GM23338 (cell line): ENCODE data around the gene ETAA1. TPM values are rescaled to one million over a fixed set of nuclear protein-coding genes. Genes with fewer than 3 reads are reported as not detected.

Experiments
- ATAC-seq: fragments of 200-7000 bp; cut with Tn5 transposase; 3 replicates; pipeline ENCODE4 v1.9.1; 2020
- DNase-seq: peaks from one replicate; pipeline ENCODE4 v3.0.0-alpha.2; 2015; ENCODE audit warnings: low spot score
- H2AFZ ChIP-seq: fragments of 200-600 bp; sonication (generic); 2 replicates; pipeline ENCODE4 v1.8.0; 2016; ENCODE audit warnings: antibody characterized with exemption, mild to moderate bottlenecking, moderate library complexity
- H3F3A ChIP-seq: fragments of 200-600 bp; sonication (generic); replicated peaks from 2 replicates; pipeline ENCODE4 v1.8.0; 2017; ENCODE audit warnings: antibody characterized with exemption, mixed run types, low read depth
- H3K27ac ChIP-seq: fragments of 200-600 bp; sonication (generic); 2 replicates; pipeline ENCODE4 v1.6.1; 2016; ENCODE audit warnings: low read depth
- H3K27me3 ChIP-seq: fragments of 200-600 bp; sonication (generic); 2 replicates; pipeline ENCODE4 v1.8.0; 2016; ENCODE audit warnings: mild to moderate bottlenecking, mixed run types, moderate library complexity; ENCODE audit not compliant: insufficient read depth
- H3K36me3 ChIP-seq: fragments of 200-600 bp; sonication (generic); 2 replicates; pipeline ENCODE4 v1.8.0; 2016; ENCODE audit warnings: mild to moderate bottlenecking; ENCODE audit not compliant: insufficient read depth
- H3K4me1 ChIP-seq: fragments of 200-600 bp; sonication (generic); 2 replicates; pipeline ENCODE4 v1.8.0; 2016; ENCODE audit warnings: mild to moderate bottlenecking, moderate library complexity; ENCODE audit not compliant: insufficient read depth
- H3K4me2 ChIP-seq: fragments of 200-600 bp; sonication (generic); 2 replicates; pipeline ENCODE4 v1.7.1; 2017; ENCODE audit warnings: mixed run types
- H3K4me3 ChIP-seq: fragments of 200-600 bp; sonication (generic); 2 replicates; pipeline ENCODE4 v1.6.1; 2016; ENCODE audit warnings: mixed run types
- H3K79me2 ChIP-seq: fragments of 200-600 bp; sonication (generic); replicated peaks from 2 replicates; pipeline ENCODE4 v1.8.0; 2017; ENCODE audit warnings: mild to moderate bottlenecking; ENCODE audit not compliant: insufficient read depth
- H3K9me2 ChIP-seq: fragments of 200-600 bp; sonication (generic); 2 replicates; pipeline ENCODE4 v1.8.0; 2017; ENCODE audit not compliant: insufficient read depth
- H4K20me1 ChIP-seq: fragments of 200-600 bp; sonication (generic); replicated peaks from 2 replicates; pipeline ENCODE4 v1.8.0; 2017; ENCODE audit warnings: mild to moderate bottlenecking; ENCODE audit not compliant: insufficient read depth
- H3K27ac Mint-ChIP-seq: 2 replicates; pipeline ENCODE4 v1.8.0; 2020; ENCODE audit warnings: inconsistent platforms, mild to moderate bottlenecking, moderate library complexity, mixed read lengths
- H3K27me3 Mint-ChIP-seq: 3 replicates; pipeline ENCODE4 v1.8.0; 2022; ENCODE audit warnings: low read depth, mild to moderate bottlenecking, moderate library complexity, mixed read lengths, inconsistent platforms; ENCODE audit not compliant: insufficient read depth, poor library complexity
- H3K36me3 Mint-ChIP-seq: 3 replicates; pipeline ENCODE4 v1.8.0; 2021; ENCODE audit warnings: low read depth, mild to moderate bottlenecking, inconsistent platforms, moderate library complexity, mixed read lengths
- H3K4me1 Mint-ChIP-seq: 3 replicates; pipeline ENCODE4 v1.8.0; 2020; ENCODE audit warnings: mild to moderate bottlenecking, inconsistent platforms, mixed read lengths
- H3K4me3 Mint-ChIP-seq: 3 replicates; pipeline ENCODE4 v1.8.0; 2021; ENCODE audit warnings: moderate library complexity, mild to moderate bottlenecking, inconsistent platforms, mixed read lengths
- H3K9me3 Mint-ChIP-seq: 3 replicates; pipeline ENCODE4 v1.8.0; 2020; ENCODE audit warnings: moderate library complexity, mild to moderate bottlenecking, inconsistent platforms, mixed read lengths
- CREB1 ChIP-seq: fragments of 250-450 bp; sonication (Bioruptor Pico); IDR thresholded peaks from 2 replicates; pipeline ENCODE4 v1.5.0; 2020; ENCODE audit warnings: low read depth, mild to moderate bottlenecking, moderate library complexity
- CTCF ChIP-seq, 2 experiments: fragments of 200-600 bp in 1 of 2; sonication (generic) in 1 of 2; conservative IDR thresholded peaks; 2 replicates each; pipeline versions ENCODE4 v1.5.1 to v1.6.1; 2016 to 2017; ENCODE audit warnings: antibody characterized with exemption in 2 of 2, low read depth in 2 of 2, mild to moderate bottlenecking in 2 of 2, moderate library complexity in 1 of 2
- ETS1 ChIP-seq: IDR thresholded peaks from 2 replicates; pipeline ENCODE4 v1.6.1; 2016; ENCODE audit warnings: antibody characterized with exemption
- EZH2 ChIP-seq: fragments of 200-600 bp; sonication (generic); IDR thresholded peaks from one replicate; pipeline ENCODE4 v1.8.0; 2017; ENCODE audit warnings: antibody characterized with exemption, mild to moderate bottlenecking, low read depth; ENCODE audit not compliant: unreplicated experiment
- EZH2phosphoT487 ChIP-seq: fragments of 200-600 bp; sonication (generic); IDR thresholded peaks from one replicate; pipeline ENCODE4 v1.8.1; 2018; ENCODE audit warnings: antibody characterized with exemption; ENCODE audit not compliant: unreplicated experiment
- JUNB ChIP-seq: IDR thresholded peaks from one replicate; pipeline ENCODE4 v1.6.1; 2016; ENCODE audit warnings: antibody characterized with exemption; ENCODE audit not compliant: unreplicated experiment
- NANOG ChIP-seq: IDR thresholded peaks from 2 replicates; pipeline ENCODE4 v1.6.1; 2016; ENCODE audit warnings: antibody characterized with exemption, borderline replicate concordance
- POLR2AphosphoS5 ChIP-seq: IDR thresholded peaks from 2 replicates; pipeline ENCODE4 v1.6.1; 2016; ENCODE audit warnings: antibody characterized with exemption, low read depth
- REST ChIP-seq: IDR thresholded peaks from one replicate; pipeline ENCODE4 v1.6.1; 2018; ENCODE audit warnings: antibody characterized with exemption; ENCODE audit not compliant: unreplicated experiment
- STAT1 ChIP-seq: IDR thresholded peaks from one replicate; pipeline ENCODE4 v1.6.1; 2016; ENCODE audit warnings: antibody characterized with exemption; ENCODE audit not compliant: unreplicated experiment
- ZNF114 ChIP-seq: fragments of 250-450 bp; sonication (Bioruptor Pico); IDR thresholded peaks from 2 replicates; pipeline ENCODE4 v1.5.0; 2020; ENCODE audit warnings: mild to moderate bottlenecking, moderate library complexity
- ZNF331 ChIP-seq: fragments of 250-450 bp; sonication (Bioruptor Pico); IDR thresholded peaks from 2 replicates; pipeline ENCODE4 v1.5.0; 2020; ENCODE audit warnings: low read depth, mild to moderate bottlenecking, moderate library complexity
- ZNF462 ChIP-seq: fragments of 250-450 bp; sonication (Bioruptor Pico); IDR thresholded peaks from 2 replicates; pipeline ENCODE4 v1.5.0; 2020; ENCODE audit warnings: mild to moderate bottlenecking, moderate library complexity
- polyA plus RNA-seq: library from polyadenylated mRNA; unstranded; fragments of >200 nt; fragmentation: Nextera tagmentation; extraction: Ambion mirVana; gene quantifications from 2 replicates; pipeline ENCODE4 v1.2.1, GENCODE V29; 2016
- total RNA-seq: library from RNA; depleted of rRNA; stranded (reverse); fragments of >200 nt; shearing (Covaris generic); gene quantifications from 2 replicates; pipeline ENCODE4 v1.2.3, GENCODE V29; 2014

The ETAA1 gene
- total and polyA plus RNA-seq, 2 experiments from 2014 or later, result 22.2 to 45.5 TPM

- peaks cover 19% of the 10 kb centered on the region; the same call in 2 of the 3 replicates for H3K4me1 Mint-ChIP-seq
- TF ChIP-seq ZNF114 (CRISPR knock-in tag) (no peak), CTCF (conservative IDR thresholded peaks at IDR 0.05; ENCODE audit: low read depth in 2 of 2) (no peak), ZNF331 (CRISPR knock-in tag) (no peak), REST (no peak), ZNF462 (CRISPR knock-in tag) (no peak), CREB1 (CRISPR knock-in tag) (no peak), JUNB (no peak), STAT1 (no peak), ETS1 (no peak), NANOG (no peak), EZH2 (no peak), EZH2phosphoT487 (no peak), POLR2AphosphoS5 (no peak)
- Histone ChIP-seq H3K4me2 (no peak overlapping the region), H3K27ac (no peak overlapping the region), H3K4me1 (peaks cover 7% of the 10 kb centered on the region; the same call in 1 of the 2 replicates), H3K79me2 (peaks cover 29% of the 10 kb centered on the region), H3K4me3 (no peak overlapping the region), H3K36me3 (peaks cover 31% of the 10 kb centered on the region; the same call in 1 of the 2 replicates), H3K9me2 (no peaks in the 10 kb centered on the region), H4K20me1 (no peaks in the 10 kb centered on the region), H3F3A (no peaks in the 10 kb centered on the region), H3K27me3 (no peaks in the 10 kb centered on the region), H2AFZ (no peak overlapping the region)
- peak overlapping the region; percentile 32; the same call in 2 of the 3 replicates for H3K4me3 Mint-ChIP-seq
- peaks cover 34% of the 10 kb centered on the region; the same call in 2 of the 3 replicates for H3K36me3 Mint-ChIP-seq
- ATAC-seq, result no peak
- H3K27me3 Mint-ChIP-seq, result peaks cover 12% of the 10 kb centered on the region
- H3K9me3 Mint-ChIP-seq, result no peaks in the 10 kb centered on the region
- no peak for DNase-seq
- no peak overlapping the region for H3K27ac Mint-ChIP-seq
These were observed 2.8 kb downstream of the ETAA1 start for GRCh38 chr2:67399831-67400489.
